IMR-90 (cell line): ENCODE measurements around the gene TEFM. TPM values are rescaled to one million over a fixed set of nuclear protein-coding genes. Genes with fewer than 3 reads are reported as not detected.

Experiments
- ATAC-seq: fragments of 200-7000 bp; cut with Tn5 transposase; 2 replicates; pipeline ENCODE4 v1.9.1; 2020; ENCODE audit warnings: low read depth, mild to moderate bottlenecking, moderate library complexity
- BruUV-seq: library from RNA; stranded (reverse); fragments of 400-500 nt; replicated peaks from 2 replicates; lab custom pipeline; 2021; lab: Mats Ljungman, UMichigan
- CTCF ChIA-PET: fragments of 300-600 bp; formaldehyde crosslinking; extraction: SDS; loops from one replicate; lab custom pipeline; 2021; ENCODE audit warnings: antibody characterized with exemption; lab: Yijun Ruan, JAX
- POLR2A ChIA-PET: fragments of 300-600 bp; sonication (Branson Sonifier 250); formaldehyde crosslinking; loops from one replicate; lab custom pipeline; 2022; ENCODE audit warnings: antibody characterized with exemption; ENCODE audit not compliant: unreplicated experiment; lab: Charles Lee
- DNase-seq: peaks from one replicate; pipeline ENCODE4 v3.0.0; 2013
- H2AFZ ChIP-seq: replicated peaks from 2 replicates; pipeline ENCODE3; 2013; ENCODE audit warnings: low read length, mild to moderate bottlenecking; ENCODE audit not compliant: poor library complexity
- H2AK5ac ChIP-seq: 2 replicates; pipeline ENCODE4 v1.6.1; 2013; ENCODE audit warnings: low read depth, low read length, inconsistent platforms
- H2AK9ac ChIP-seq: replicated peaks from 2 replicates; pipeline ENCODE3; 2013; ENCODE audit warnings: mild to moderate bottlenecking, low read depth, low read length, moderate library complexity; ENCODE audit not compliant: poor library complexity
- H2BK120ac ChIP-seq: 2 replicates; pipeline ENCODE4 v1.6.1; 2013; ENCODE audit warnings: low read depth, low read length, inconsistent platforms
- H2BK15ac ChIP-seq: 3 replicates; pipeline ENCODE4 v1.6.1; 2013; ENCODE audit warnings: low read depth, low read length, inconsistent platforms
- H2BK20ac ChIP-seq: 2 replicates; pipeline ENCODE4 v1.6.1; 2013; ENCODE audit warnings: low read depth, mild to moderate bottlenecking, inconsistent platforms, low read length, moderate library complexity
- H2BK5ac ChIP-seq: 2 replicates; pipeline ENCODE4 v1.6.1; 2013; ENCODE audit warnings: mild to moderate bottlenecking, low read depth, low read length, inconsistent platforms; ENCODE audit not compliant: poor library complexity, severe bottlenecking
- H3K14ac ChIP-seq: replicated peaks from 2 replicates; pipeline ENCODE4 v1.6.1; 2013; ENCODE audit warnings: low read depth, low read length, inconsistent platforms
- H3K18ac ChIP-seq: 2 replicates; pipeline ENCODE4 v1.6.1; 2013; ENCODE audit warnings: low read depth, low read length, control low read depth
- H3K23ac ChIP-seq: 2 replicates; pipeline ENCODE4 v1.6.1; 2013; ENCODE audit warnings: low read depth, low read length, inconsistent platforms
- H3K27ac ChIP-seq: 2 replicates; pipeline ENCODE4 v1.5.1; 2013; ENCODE audit warnings: mild to moderate bottlenecking, control low read depth, low read length; ENCODE audit not compliant: insufficient read depth
- H3K27me3 ChIP-seq: 2 replicates; pipeline ENCODE4 v1.6.1; 2013; ENCODE audit warnings: low read length; ENCODE audit not compliant: control insufficient read depth, insufficient read depth
- H3K36me3 ChIP-seq: 2 replicates; pipeline ENCODE4 v1.6.1; 2013; ENCODE audit warnings: low read length, mixed read lengths; ENCODE audit not compliant: control insufficient read depth, insufficient read depth
- H3K4ac ChIP-seq: 2 replicates; pipeline ENCODE4 v1.6.1; 2013; ENCODE audit warnings: low read depth, low read length, inconsistent platforms
- H3K4me1 ChIP-seq: 2 replicates; pipeline ENCODE4 v1.6.1; 2013; ENCODE audit warnings: low read length, mixed read lengths; ENCODE audit not compliant: control insufficient read depth, insufficient read depth
- H3K4me2 ChIP-seq: 2 replicates; pipeline ENCODE4 v1.6.1; 2013; ENCODE audit warnings: low read depth, mild to moderate bottlenecking, control low read depth, low read length, moderate library complexity
- H3K4me3 ChIP-seq: 2 replicates; pipeline ENCODE4 v1.5.1; 2013; ENCODE audit warnings: low read depth, mild to moderate bottlenecking, control low read depth, low read length, moderate library complexity; ENCODE audit not compliant: insufficient read depth
- H3K56ac ChIP-seq: 2 replicates; pipeline ENCODE4 v1.6.1; 2013; ENCODE audit warnings: low read length, inconsistent platforms; ENCODE audit not compliant: insufficient read depth; ENCODE audit errors: extremely low read depth
- H3K79me1 ChIP-seq, 2 experiments: 2 replicates each; pipeline ENCODE4 v1.6.1; 2013; ENCODE audit warnings: low read length in 2 of 2, inconsistent platforms in 1 of 2, low read depth in 1 of 2
- H3K9ac ChIP-seq: 2 replicates; pipeline ENCODE4 v1.6.1; 2013; ENCODE audit warnings: low read depth, low read length, control low read depth
- H3K9me1 ChIP-seq: 2 replicates; pipeline ENCODE4 v1.6.1; 2013; ENCODE audit warnings: low read length, inconsistent platforms; ENCODE audit not compliant: insufficient read depth
- H3K9me3 ChIP-seq: 2 replicates; pipeline ENCODE4 v1.6.1; 2013; ENCODE audit warnings: low read length; ENCODE audit not compliant: control insufficient read depth, insufficient read depth
- H4K20me1 ChIP-seq: 2 replicates; pipeline ENCODE4 v1.6.1; 2013; ENCODE audit warnings: low read length, inconsistent platforms; ENCODE audit not compliant: insufficient read depth
- H4K5ac ChIP-seq: 2 replicates; pipeline ENCODE4 v1.6.1; 2013; ENCODE audit warnings: mild to moderate bottlenecking, low read depth, low read length, control low read depth
- H4K8ac ChIP-seq, 2 experiments: 2 replicates each; pipeline ENCODE4 v1.6.1; 2013; ENCODE audit warnings: low read depth in 2 of 2, low read length in 2 of 2, control low read depth in 1 of 2, inconsistent platforms in 1 of 2
- H4K91ac ChIP-seq: 2 replicates; pipeline ENCODE4 v1.6.1; 2013; ENCODE audit warnings: low read depth, low read length, inconsistent platforms; ENCODE audit not compliant: insufficient read depth
- WGBS, 2 experiments: methylation state at CpG; one replicate each; pipeline versions ENCODE4 v1.1.5 to v1.1.7; 2013; ENCODE audit warnings: missing lambda C conversion rate in 2 of 2; ENCODE audit not compliant: insufficient read length in 1 of 2; ENCODE audit errors: extremely low coverage in 2 of 2; 5-methylcytosine and 5-hydroxymethylcytosine counted together
- dilution Hi-C: fragments of 300-500 bp; cut with HindIII; formaldehyde crosslinking; loops from one replicate; pipeline ENCODE4 v1.14.3; 2018; ENCODE audit warnings: low sequenced_read_pairs; ENCODE audit not compliant: unreplicated experiment
- in situ Hi-C: fragments of 300-500 bp; cut with MboI; formaldehyde crosslinking; loops from 3 replicates; pipeline ENCODE4 v1.14.3; 2019; ENCODE audit warnings: low sequenced_read_pairs, inconsistent platforms, mixed read lengths
- intact Hi-C: fragments of 100-400 bp; cut with micrococcal nuclease; formaldehyde crosslinking; loops from 2 replicates; pipeline ENCODE4 v1.10.0; 2022
- polyA plus RNA-seq, 3 experiments: library from polyadenylated mRNA; depleted of rRNA; stranded (reverse); fragments of >200 nt; gene quantifications; 2 replicates each; pipeline ENCODE4 v1.2.3, GENCODE V29; 2012; ENCODE audit warnings: low replicate concordance in 1 of 3
- total RNA-seq: library from RNA; depleted of rRNA; stranded (reverse); fragments of >200 nt; gene quantifications from 2 replicates; pipeline ENCODE4 v1.2.3, GENCODE V29; 2012
- TF ChIP-seq, protein P1 (sequence below): fragments of 150-350 bp; IDR thresholded peaks from 2 replicates; pipeline ENCODE4 v1.6.1; 2017; ENCODE audit warnings: mild to moderate bottlenecking, antibody characterized with exemption, low read length, low read depth
- TF ChIP-seq, protein P2 (sequence below): conservative IDR thresholded peaks from 2 replicates; pipeline ENCODE4 v1.5.1; 2012; ENCODE audit warnings: mild to moderate bottlenecking, low read depth, low read length, improper control_type of control experiment

Gene TEFM
- total and polyA plus RNA-seq, 2 of the 4 experiments (the other 2 are of a cell fraction) = 7.9 to 13.8 TPM

- in situ Hi-C loops (no loop called here), dilution Hi-C loops (no loop called here), intact Hi-C loops (no loop called here)
- H3K27me3 ChIP-seq = no peaks in the 10 kb centered on the region
- no peaks in the 10 kb centered on the region for H3K4me1 ChIP-seq
- no peak overlapping the region for H3K23ac ChIP-seq
- no peak for DNase-seq
- BruUV-seq = no TSS peak
- H4K5ac ChIP-seq = no peak overlapping the region
- no peak overlapping the region for H4K91ac ChIP-seq
- no peak overlapping the region for H3K4me2 ChIP-seq
- no peaks in the 10 kb centered on the region for H3K9me1 ChIP-seq
- H3K14ac ChIP-seq = no peak overlapping the region
- ATAC-seq = no peak
- H2BK5ac ChIP-seq = no peak overlapping the region
- H3K36me3 ChIP-seq = no peaks in the 10 kb centered on the region
- no peak overlapping the region for H3K27ac ChIP-seq
- H3K9ac ChIP-seq = no peak overlapping the region
- no peak overlapping the region for H2BK120ac ChIP-seq
- H2AFZ ChIP-seq = no peak overlapping the region
- no peak overlapping the region for H2AK5ac ChIP-seq
- ChIA-PET POLR2A (no interaction called here), CTCF (no interaction called here)
- no peak overlapping the region for H3K4me3 ChIP-seq
- no peak overlapping the region for H4K8ac ChIP-seq
- TF ChIP-seq, protein P1, sequence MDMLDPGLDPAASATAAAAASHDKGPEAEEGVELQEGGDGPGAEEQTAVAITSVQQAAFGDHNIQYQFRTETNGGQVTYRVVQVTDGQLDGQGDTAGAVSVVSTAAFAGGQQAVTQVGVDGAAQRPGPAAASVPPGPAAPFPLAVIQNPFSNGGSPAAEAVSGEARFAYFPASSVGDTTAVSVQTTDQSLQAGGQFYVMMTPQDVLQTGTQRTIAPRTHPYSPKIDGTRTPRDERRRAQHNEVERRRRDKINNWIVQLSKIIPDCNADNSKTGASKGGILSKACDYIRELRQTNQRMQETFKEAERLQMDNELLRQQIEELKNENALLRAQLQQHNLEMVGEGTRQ = no peak
- TF ChIP-seq, protein P2, sequence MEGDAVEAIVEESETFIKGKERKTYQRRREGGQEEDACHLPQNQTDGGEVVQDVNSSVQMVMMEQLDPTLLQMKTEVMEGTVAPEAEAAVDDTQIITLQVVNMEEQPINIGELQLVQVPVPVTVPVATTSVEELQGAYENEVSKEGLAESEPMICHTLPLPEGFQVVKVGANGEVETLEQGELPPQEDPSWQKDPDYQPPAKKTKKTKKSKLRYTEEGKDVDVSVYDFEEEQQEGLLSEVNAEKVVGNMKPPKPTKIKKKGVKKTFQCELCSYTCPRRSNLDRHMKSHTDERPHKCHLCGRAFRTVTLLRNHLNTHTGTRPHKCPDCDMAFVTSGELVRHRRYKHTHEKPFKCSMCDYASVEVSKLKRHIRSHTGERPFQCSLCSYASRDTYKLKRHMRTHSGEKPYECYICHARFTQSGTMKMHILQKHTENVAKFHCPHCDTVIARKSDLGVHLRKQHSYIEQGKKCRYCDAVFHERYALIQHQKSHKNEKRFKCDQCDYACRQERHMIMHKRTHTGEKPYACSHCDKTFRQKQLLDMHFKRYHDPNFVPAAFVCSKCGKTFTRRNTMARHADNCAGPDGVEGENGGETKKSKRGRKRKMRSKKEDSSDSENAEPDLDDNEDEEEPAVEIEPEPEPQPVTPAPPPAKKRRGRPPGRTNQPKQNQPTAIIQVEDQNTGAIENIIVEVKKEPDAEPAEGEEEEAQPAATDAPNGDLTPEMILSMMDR = no peak
- no peak overlapping the region for H3K56ac ChIP-seq
- no peak overlapping the region for H3K18ac ChIP-seq
- H3K4ac ChIP-seq = no peak overlapping the region
- WGBS, 2 experiments = no CpG with 5 or more reads among the region's 1 CpG
- no peak overlapping the region for H2AK9ac ChIP-seq
- H3K9me3 ChIP-seq = no peaks in the 10 kb centered on the region
- no peak overlapping the region for H2BK15ac ChIP-seq
- H2BK20ac ChIP-seq = no peak overlapping the region
- no peaks in the 10 kb centered on the region for H4K20me1 ChIP-seq
- H3K79me1 ChIP-seq = no peaks in the 10 kb centered on the region; a peak in 1 of 4 replicates
Observed at GRCh38 chr17:30864636-30865035, 41.4 kb downstream of the TEFM start.
